Measurements from ENCODE around the gene CITED2. TPM values are rescaled to one million over a fixed set of nuclear protein-coding genes. Genes with fewer than 3 reads are reported as not detected.

The CITED2 gene
- total RNA-seq, 2 experiments from 2014 or later = 37.5 to 39.7 TPM

DNA sequence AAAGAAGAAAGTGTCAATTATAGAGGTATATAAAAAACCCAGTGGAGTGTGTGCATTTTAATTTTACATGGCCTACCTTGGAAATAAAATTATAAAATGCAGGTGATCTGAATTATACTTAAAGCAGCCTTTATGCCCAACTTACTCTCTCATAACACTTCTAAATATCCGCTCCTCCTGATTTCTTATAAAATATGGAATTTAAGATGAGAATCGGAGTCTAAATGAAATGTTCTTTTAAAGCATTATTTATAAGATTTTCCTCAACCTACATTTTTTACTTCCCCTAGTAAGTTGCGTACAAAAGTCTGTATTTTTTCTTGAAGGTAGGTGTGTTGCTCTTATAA is 3.5 kb downstream of the CITED2 start:
- ChIA-PET POLR2A (interaction anchor here (0.6 kb wide), 1 partner anchor 394 kb away, joined by 3 read pairs; no protein-coding TSS in a partner anchor), CTCF (interaction anchor here (0.6 to 4.3 kb wide), 6 partner anchors 9 to 263 kb away, joined by 3 to 87 read pairs (median 4); no protein-coding TSS in a partner anchor)
- Mint-ChIP-seq H3K27ac (peak overlapping the region; percentile 79), H3K27me3 (no peaks in the 10 kb centered on the region), H3K36me3 (ENCODE audit: low read depth) (peaks cover 28% of the 10 kb centered on the region), H3K9me3 (no peaks in the 10 kb centered on the region), H3K4me1 (ENCODE audit: low read depth) (peaks cover 39% of the 10 kb centered on the region), H3K4me3 (peak overlapping the region; percentile 86)
- intact Hi-C loops (cut with micrococcal nuclease) = loop anchor here (5.0 to 10.0 kb wide), 3 partner anchors 154 to 556 kb away; no protein-coding TSS in a partner anchor
- no peak for ATAC-seq
- no peak for DNase-seq
- TF ChIP-seq, protein P1, sequence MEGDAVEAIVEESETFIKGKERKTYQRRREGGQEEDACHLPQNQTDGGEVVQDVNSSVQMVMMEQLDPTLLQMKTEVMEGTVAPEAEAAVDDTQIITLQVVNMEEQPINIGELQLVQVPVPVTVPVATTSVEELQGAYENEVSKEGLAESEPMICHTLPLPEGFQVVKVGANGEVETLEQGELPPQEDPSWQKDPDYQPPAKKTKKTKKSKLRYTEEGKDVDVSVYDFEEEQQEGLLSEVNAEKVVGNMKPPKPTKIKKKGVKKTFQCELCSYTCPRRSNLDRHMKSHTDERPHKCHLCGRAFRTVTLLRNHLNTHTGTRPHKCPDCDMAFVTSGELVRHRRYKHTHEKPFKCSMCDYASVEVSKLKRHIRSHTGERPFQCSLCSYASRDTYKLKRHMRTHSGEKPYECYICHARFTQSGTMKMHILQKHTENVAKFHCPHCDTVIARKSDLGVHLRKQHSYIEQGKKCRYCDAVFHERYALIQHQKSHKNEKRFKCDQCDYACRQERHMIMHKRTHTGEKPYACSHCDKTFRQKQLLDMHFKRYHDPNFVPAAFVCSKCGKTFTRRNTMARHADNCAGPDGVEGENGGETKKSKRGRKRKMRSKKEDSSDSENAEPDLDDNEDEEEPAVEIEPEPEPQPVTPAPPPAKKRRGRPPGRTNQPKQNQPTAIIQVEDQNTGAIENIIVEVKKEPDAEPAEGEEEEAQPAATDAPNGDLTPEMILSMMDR (IDR thresholded peaks at IDR 0.05) = no peak

DNA sequence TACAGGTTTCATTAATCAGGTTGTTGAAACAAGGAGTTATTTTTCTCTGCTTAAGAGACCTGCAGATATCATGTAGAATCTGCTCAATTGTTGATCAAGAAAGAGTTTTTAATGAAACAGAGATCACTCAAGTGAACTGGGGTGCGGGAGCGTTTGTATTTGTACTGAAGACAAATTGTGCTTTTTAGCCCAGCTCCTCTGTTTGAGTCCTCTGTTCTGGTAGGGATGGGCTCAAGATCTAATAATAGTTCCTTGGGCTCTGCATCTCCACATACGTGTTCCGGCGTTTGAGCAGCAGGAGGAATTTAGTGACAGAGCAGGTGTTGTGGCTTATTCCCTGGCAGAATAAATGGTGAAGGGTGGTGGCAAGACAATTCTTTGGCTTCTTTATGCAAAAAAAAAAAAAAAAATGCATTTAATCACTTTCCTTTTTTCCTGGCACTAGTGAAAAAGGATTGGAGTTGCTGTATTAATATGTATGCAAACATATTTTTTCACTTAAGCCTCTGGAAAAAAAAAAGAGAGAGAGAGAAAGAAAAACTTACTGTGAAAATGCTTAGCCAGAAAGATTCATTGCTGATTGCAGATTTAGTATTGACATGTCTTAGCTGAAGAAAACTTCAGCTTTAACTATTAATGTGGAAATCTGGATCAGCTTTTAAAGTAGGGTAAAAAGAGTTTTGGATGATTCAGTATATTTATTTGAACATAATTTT is 4.0 kb downstream of the CITED2 start:
- Mint-ChIP-seq H3K27ac (peak overlapping the region; percentile 79), H3K9me3 (no peaks in the 10 kb centered on the region), H3K36me3 (ENCODE audit: low read depth) (peaks cover 28% of the 10 kb centered on the region), H3K4me1 (ENCODE audit: low read depth) (peaks cover 38% of the 10 kb centered on the region), H3K4me3 (peak overlapping the region; percentile 27), H3K27me3 (no peaks in the 10 kb centered on the region)
- intact Hi-C loops (cut with micrococcal nuclease) = loop anchor here (5.0 to 10.0 kb wide), 3 partner anchors 154 to 557 kb away; no protein-coding TSS in a partner anchor
- TF ChIP-seq, protein P1 (IDR thresholded peaks at IDR 0.05) = no peak
- ATAC-seq = no peak
- POLR2A ChIA-PET = interaction anchor here (0.6 kb wide), 2 partner anchors 170 to 394 kb away, joined by 3 read pairs; no protein-coding TSS in a partner anchor
- no peak for DNase-seq
- CTCF ChIA-PET = interaction anchor here (0.6 to 4.3 kb wide), 44 partner anchors 8 to 782 kb away, joined by 3 to 87 read pairs (median 4); partner anchors contain the start of gene TXLNB

DNA sequence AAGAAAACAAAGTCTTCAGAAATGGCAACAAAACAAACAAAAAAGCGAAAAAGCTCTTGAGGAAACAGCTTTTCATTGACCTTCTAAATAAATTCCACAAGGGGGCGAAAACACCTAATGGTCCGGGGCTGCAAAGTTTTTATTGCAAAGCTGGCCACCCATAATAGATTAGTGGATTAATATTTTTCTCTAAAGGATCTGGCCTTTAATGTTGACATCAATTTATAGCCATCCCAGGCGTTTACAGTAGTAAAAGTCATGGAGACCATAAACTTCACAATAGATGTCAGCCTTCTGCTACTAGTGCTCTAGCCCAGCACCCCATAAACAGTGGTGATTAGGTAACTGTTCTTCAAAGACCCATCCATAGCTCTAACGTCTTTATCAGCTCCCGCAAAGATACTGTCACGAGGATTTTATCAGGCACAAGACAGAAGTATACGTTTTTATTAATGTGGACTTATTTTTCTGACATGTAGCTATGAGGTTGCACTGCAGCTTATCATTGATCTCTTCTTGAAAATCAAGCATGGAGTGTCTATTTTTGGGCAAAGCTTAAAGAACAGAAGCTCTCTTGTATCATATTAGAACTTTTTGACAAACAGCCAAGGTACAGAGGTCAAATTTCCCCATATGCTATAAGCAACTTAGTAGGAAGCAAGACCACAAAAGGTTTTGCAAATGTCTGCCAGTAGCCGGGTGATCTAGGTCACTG is 4.7 kb downstream of the CITED2 start:
- peaks cover 28% of the 10 kb centered on the region for H3K36me3 Mint-ChIP-seq (ENCODE audit: low read depth)
- H3K27ac Mint-ChIP-seq = peak overlapping the region; percentile 79
- peak overlapping the region; percentile 27 for H3K4me3 Mint-ChIP-seq
- TF ChIP-seq, protein P1 (IDR thresholded peaks at IDR 0.05) = peak; percentile 76
- peak; percentile 22 for DNase-seq
- H3K9me3 Mint-ChIP-seq = no peaks in the 10 kb centered on the region
- peaks cover 38% of the 10 kb centered on the region for H3K4me1 Mint-ChIP-seq (ENCODE audit: low read depth)
- ATAC-seq = no peak
- ChIA-PET POLR2A (interaction anchor here (0.6 to 0.9 kb wide), 4 partner anchors 24 to 171 kb away, joined by 3 read pairs; no protein-coding TSS in a partner anchor), CTCF (interaction anchor here (0.6 to 4.3 kb wide), 62 partner anchors 9 to 781 kb away, joined by 3 to 87 read pairs (median 4); partner anchors contain the start of gene TXLNB)
- intact Hi-C loops (cut with micrococcal nuclease) = loop anchor here (5.0 to 10.0 kb wide), 3 partner anchors 155 to 558 kb away; no protein-coding TSS in a partner anchor
- no peaks in the 10 kb centered on the region for H3K27me3 Mint-ChIP-seq

DNA sequence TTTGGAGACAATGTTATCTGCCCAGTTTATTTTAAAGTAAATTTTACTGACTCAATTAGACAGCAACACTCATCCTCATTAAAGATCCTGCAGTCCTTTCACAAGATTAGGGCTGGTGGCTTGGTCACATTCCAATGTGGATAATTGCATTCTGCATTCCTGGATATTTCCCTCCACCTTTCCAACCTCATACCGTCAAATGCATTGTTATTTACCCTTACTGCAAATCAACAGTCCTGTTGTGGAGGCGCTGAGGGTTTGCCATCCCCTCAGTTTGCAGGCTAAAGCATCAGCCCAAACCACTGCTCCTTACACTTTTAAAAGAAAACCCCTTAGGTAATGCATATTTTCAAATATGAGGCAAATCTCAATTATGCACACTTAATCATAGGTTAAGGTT is 5.4 kb downstream of the CITED2 start:
- DNase-seq (no peak), ATAC-seq (no peak)
- intact Hi-C loops (cut with micrococcal nuclease) = no loop called here
- Mint-ChIP-seq H3K4me1 (ENCODE audit: low read depth) (peaks cover 44% of the 10 kb centered on the region), H3K4me3 (no peak overlapping the region), H3K36me3 (ENCODE audit: low read depth) (peaks cover 24% of the 10 kb centered on the region), H3K9me3 (no peaks in the 10 kb centered on the region), H3K27me3 (no peaks in the 10 kb centered on the region), H3K27ac (no peak overlapping the region)
- ChIA-PET CTCF (interaction anchor here (0.6 to 4.3 kb wide), 52 partner anchors 9 to 780 kb away, joined by 3 to 87 read pairs (median 4); partner anchors contain the start of gene TXLNB), POLR2A (interaction anchor here (0.7 to 0.9 kb wide), 3 partner anchors 23 to 150 kb away, joined by 3 read pairs; no protein-coding TSS in a partner anchor)
- TF ChIP-seq, protein P1 (IDR thresholded peaks at IDR 0.05) = no peak

All from activated CD8-positive, alpha-beta T cell treated with anti-CD3 and anti-CD28 coated beads for 36 hours (primary cell).